ENCODE measurements around the gene ANKFN1.
A peak's percentile ranks its signal among the peaks of the same experiment; 100 is the strongest.

ANKFN1 gene

DNA sequence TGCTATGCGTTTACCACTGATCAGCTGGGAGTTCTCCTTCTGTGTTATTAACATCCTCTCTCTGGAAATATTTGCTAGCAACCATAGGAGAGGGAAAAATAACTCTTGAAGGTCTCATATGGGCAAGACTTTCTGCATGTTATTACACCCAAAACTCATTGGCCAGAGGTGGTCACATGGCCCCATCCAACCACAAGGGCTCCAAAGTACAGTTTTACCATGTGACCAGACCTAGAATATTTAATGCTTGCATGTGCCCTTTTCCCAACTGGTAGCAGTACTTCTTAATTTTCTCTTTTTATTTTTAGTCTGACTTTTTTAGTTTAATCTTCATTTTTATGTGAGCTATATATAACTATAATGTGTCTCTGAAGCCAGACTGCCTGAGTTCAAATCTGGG is 299.2 kb downstream of the ANKFN1 start:
- TF ChIP-seq, protein P1, sequence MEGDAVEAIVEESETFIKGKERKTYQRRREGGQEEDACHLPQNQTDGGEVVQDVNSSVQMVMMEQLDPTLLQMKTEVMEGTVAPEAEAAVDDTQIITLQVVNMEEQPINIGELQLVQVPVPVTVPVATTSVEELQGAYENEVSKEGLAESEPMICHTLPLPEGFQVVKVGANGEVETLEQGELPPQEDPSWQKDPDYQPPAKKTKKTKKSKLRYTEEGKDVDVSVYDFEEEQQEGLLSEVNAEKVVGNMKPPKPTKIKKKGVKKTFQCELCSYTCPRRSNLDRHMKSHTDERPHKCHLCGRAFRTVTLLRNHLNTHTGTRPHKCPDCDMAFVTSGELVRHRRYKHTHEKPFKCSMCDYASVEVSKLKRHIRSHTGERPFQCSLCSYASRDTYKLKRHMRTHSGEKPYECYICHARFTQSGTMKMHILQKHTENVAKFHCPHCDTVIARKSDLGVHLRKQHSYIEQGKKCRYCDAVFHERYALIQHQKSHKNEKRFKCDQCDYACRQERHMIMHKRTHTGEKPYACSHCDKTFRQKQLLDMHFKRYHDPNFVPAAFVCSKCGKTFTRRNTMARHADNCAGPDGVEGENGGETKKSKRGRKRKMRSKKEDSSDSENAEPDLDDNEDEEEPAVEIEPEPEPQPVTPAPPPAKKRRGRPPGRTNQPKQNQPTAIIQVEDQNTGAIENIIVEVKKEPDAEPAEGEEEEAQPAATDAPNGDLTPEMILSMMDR (IDR thresholded peaks at IDR 0.05; ENCODE audit: low read depth, low read length) = no peak
- DNase-seq (ENCODE audit: extremely low read depth, low read depth) = no peak

DNA sequence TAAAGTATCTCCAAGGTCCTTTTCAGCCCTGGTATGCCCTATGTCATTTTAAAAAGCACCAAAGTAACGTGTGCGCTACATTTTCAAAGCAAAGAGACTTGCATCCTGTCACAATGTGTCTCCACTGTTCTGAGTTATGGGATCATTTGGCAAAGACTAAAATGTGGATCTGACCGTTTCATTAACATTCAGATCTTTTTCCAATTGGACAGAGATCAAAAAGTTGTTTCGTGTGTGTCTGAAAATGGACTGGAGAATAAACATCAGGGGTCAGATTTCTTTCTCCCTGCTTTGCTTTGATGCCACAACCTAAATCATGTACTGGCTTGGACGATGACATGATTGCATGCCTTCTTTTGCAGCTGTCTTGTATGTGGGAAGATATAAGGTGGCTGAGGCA is 304.2 kb downstream of the ANKFN1 start:
- TF ChIP-seq, protein P1 (IDR thresholded peaks at IDR 0.05; ENCODE audit: low read depth, low read length) = no peak
- no peak for DNase-seq (ENCODE audit: extremely low read depth, low read depth)

DNA sequence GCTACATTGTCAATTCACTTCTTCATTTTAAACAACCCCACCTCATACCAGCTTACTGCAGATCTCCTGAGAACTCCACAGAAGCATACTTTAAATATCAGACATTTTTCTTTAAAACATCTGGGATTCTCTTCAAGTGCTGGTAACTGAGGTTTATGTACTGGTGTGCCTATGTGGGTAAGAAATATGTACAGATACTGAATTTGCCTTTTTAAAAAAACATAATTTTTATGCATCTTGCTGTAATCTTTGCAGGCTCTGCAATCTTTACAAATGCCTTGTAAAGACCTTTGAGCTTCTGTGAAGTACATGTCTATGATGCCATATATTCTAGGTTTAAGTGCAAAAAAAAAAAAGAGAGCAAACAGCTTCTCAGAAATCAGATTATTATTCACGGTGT is 312.6 kb downstream of the ANKFN1 start:
- TF ChIP-seq, protein P1 (IDR thresholded peaks at IDR 0.05; ENCODE audit: low read depth, low read length) = no peak
- DNase-seq (ENCODE audit: extremely low read depth, low read depth) = no peak

DNA sequence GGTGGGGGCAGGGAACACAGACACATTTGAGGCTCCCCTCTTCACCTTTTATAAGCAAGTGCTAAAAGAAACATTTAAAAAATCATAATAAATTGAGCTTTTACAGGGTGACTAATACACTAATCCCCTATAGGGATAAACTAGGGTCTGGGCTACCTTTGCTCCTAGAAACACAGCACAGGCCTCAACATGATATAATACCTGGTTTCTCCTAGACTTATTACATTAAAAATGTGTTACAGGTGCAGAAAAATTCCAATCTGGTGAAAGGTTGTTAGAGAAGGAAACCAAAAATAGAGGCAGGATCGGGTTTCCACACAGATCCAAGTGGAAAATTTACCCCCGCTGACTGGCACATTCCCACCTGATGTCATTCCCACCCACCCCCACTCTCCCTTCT is 315.6 kb downstream of the ANKFN1 start:
- DNase-seq (ENCODE audit: extremely low read depth, low read depth) = no peak
- TF ChIP-seq, protein P1 (IDR thresholded peaks at IDR 0.05; ENCODE audit: low read depth, low read length) = no peak

DNA sequence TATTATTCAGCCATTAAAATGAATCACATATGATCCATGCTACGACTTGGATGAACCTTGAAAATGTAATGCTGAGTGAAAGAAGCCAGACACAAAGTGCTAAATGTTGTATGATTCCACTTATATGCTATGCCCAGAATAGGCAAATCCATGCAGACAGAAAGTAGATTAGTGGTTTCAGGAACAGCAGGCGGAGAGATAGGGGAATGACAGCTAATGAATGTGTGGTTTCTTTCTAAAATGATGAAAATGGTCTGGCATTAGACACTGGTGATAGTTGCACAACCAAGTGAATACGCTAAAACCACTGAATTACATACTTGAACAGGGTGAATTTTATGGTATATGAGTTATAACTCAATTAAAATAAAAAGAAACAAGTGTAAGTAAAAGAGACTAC is 318.4 kb downstream of the ANKFN1 start:
- TF ChIP-seq, protein P1 (IDR thresholded peaks at IDR 0.05; ENCODE audit: low read depth, low read length) = no peak

DNA sequence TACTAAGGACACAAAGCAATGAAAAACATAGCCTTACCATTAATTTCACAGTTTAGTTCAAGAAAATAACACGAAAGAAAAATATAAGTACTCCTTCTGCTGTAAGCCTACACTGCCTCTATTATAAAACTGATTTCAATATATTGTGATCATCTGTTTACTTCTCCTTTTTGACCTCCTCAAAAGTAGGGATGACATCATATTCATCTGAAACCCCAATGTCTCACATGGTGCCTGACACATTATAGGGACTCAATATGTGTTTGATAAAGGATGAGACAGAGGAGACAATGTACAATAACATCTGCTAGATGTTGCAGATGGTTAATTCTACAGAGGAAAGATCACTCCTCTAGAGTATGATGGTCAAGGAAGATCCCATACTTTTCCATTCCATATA is 321.8 kb downstream of the ANKFN1 start:
- TF ChIP-seq, protein P1 (IDR thresholded peaks at IDR 0.05; ENCODE audit: low read depth, low read length) = no peak

More for the DNA sequence above, 318.4 kb downstream of the ANKFN1 start:
- no peak for DNase-seq (ENCODE audit: extremely low read depth, low read depth)

DNA sequence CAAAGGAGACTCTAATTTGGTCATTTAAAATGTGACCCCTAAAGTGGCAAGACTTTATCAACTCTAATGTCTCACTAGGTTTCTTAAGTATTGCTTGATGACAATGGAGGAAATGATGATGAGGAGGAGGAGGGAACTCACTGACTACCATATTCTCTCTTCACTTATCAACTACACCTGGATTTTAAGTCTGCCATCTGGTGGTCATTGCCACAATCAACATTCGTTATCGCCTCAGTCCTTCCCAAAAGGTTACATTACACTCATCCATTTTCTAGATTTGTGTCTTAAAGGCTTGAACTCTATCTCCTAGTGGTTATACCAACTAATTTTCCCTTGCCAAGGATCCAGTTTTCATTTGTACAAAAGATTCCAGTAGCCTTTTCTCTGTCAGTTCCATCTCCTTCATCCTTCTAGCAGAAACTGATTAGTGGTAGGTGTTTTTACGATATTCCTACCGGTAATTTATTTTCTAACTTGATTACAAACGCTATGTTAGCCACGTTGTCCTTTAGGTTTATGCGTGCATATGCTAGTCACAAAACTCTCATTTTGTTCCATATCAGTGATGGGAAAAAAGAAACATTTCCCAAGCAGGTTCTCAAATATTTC is 325.7 kb downstream of the ANKFN1 start:
- TF ChIP-seq, protein P1 (IDR thresholded peaks at IDR 0.05; ENCODE audit: low read depth, low read length) = peak; percentile 41
- no peak for DNase-seq (ENCODE audit: extremely low read depth, low read depth)

More for the DNA sequence above, 321.8 kb downstream of the ANKFN1 start:
- DNase-seq (ENCODE audit: extremely low read depth, low read depth) = no peak

Measured in AG09319 (cell line).